Fibroblast of skin of scalp (primary cell): Measurements from ENCODE around the gene CAMK2A.
A peak's percentile ranks its signal among the peaks of the same experiment; 100 is the strongest.

ENCODE experiments used
- DNase-seq: peaks from one replicate; pipeline ENCODE4 v3.0.0-alpha.2; 2013

CAMK2A gene

DNA sequence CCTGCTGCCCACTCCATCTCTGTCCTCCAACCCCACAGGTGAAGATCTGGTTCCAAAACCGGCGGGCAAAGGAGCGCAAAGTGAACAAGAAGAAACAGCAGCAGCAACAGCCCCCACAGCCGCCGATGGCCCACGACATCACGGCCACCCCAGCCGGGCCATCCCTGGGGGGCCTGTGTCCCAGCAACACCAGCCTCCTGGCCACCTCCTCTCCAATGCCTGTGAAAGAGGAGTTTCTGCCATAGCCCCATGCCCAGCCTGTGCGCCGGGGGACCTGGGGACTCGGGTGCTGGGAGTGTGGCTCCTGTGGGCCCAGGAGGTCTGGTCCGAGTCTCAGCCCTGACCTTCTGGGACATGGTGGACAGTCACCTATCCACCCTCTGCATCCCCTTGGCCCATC lies 106.1 kb downstream of the CAMK2A start:
- DNase-seq, result no peak

DNA sequence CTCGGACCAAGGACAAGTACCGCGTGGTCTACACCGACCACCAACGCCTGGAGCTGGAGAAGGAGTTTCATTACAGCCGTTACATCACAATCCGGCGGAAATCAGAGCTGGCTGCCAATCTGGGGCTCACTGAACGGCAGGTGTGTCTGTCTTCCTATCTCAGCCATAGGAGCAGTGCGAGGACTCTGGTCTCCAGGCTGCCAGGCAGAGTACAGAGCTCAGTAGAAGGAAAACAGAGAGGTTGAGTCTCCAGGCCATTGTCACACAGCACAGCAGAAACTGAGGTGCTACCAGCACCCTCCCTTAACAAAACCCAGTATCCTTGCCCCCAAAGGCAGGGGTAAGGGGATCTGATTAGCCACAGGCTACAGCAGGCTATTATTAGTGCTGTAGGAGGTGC lies 106.8 kb downstream of the CAMK2A start:
- no peak for DNase-seq

DNA sequence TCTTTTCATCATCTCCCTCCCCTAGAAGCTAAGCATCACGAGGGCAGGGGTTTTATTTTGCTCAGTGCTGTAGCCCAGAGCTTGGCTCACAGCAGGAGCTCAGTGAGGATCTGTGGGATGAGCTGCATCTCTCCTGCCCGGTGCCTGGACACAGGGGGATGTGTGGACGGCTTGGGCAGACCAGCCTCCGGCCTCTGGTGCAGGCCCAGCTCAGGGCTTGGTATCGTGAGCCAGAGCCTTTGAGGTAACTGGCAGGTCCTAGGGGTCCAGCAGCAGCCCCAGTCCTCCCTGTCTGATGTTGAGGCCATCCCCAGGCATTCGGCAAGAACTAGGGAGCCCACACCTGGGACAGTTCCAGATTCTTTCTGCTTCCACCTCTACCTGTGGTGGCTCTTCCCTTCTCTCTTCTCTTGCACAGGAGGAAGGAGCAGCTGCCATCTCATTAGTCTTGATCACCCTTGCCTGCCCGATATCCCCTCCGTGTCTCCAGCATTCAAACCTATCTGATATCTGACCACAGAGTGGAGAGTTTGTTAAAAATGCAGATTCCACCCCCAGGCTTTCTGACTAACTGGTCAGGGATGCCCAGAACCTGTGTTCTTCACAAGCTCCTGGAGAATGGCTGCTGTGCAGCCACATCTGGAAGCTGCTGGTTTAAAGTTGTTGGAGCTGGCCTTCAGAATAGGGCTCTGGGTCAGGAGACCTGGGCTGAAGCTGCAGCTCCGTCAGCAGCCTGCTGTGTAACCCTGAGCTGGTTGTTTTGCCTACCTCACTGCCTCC lies 107.6 kb downstream of the CAMK2A start:
- no peak for DNase-seq

DNA sequence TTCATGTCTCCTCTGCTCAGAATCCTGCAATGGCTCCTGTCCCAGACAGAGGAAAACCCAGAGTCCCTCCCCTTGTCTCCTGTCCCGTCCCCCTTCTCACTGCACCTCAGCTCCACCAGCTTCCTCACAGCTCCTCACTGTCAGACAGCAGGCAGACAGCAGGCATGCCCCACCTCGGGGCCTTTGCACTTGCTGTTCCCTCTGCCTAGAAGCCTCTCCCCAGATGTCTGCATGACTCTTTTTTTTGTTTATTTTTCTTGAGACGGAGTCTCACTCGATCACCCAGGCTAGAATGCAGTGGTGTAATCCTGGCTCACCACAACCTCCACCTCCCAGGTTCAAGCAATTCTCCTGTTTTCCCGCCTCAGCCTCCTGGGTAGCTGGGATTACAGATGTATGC lies 108.5 kb downstream of the CAMK2A start:
- no peak for DNase-seq

DNA sequence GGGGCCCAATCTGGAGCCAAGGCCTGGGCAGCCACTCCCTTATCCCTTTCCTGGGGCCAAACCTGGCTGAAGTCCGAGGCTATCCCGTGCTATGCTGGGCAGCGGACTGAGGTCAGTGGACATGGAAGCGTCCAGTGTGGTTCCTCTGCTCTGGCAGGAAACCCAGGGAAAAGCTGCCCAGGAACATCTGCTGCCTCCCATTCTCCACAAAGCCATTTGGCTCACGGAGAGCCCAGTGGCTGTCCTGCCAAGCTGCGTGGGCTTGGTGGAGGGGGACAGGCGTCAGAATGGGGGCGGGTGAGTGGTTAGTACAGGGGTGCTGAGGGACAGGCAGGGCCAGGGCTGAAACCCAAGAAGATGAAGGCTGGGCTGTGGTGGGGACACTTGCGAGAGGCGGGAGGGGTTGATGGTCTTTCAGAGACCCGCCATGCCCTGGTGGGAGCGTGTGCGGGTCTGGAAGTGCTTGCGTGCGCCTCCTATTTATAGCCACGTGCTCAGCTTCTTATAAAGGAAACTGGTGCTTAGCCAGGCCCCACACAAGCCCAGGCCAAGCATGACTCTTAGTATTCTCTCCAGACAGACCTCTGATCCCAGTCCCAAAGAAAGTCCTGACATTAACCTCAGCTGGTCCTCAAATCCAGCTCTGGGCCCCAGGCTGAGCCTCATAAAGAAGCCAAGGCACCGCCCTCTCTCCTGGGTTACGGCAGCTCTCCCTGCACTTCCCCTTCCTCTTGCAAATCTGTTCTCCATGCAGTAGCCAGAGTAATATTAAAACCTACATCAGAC lies 109.1 kb downstream of the CAMK2A start:
- DNase-seq, result no peak

DNA sequence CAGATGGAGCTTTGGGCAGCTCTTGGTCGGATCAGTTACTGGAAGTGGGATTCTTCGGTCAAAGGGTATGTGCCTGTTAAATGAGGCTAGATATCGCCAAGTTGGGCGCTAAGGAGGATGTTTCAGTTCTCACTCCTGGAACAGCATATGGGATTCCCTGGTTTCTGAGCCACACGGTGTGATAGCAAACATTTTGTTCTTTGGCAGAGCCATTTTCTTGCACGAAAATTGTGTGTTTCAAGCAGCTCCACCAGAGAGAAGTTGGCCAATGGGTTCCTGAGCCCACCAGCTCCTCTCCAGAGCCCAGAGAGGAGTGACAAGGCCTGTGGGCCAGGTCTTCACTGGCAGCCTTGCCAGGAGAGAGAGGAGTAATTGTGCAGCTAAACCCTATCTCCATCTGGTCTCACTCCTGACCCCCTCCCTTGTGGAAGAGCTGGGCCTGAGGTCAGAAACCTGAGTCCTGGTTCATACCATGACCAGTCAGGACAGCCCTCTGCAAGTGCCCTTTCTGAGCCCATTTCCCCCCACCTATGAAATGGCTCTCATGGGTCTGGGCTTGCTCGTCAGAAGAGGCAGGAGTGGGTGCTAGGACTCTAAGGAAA lies 110.5 kb downstream of the CAMK2A start:
- no peak for DNase-seq

DNA sequence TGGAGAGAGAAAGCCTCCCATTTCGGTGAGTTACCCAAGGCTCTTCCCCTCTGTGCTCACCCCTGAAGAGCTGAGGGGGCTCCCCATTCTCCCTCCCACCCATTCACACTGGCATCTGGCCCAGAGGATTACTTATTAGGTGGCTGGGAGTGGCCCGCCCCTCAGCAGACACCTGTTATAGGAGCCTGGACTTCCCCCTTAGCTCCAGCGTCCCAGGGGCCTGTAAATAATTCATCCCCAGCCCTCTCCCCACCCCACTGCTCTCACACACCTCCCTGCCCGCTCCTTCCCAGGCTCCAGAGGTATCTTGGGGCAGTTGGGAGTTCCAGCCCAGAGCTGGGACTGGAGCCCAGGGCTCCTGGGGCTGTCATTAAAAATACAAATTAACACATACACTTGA lies 111.3 kb downstream of the CAMK2A start:
- no peak for DNase-seq

DNA sequence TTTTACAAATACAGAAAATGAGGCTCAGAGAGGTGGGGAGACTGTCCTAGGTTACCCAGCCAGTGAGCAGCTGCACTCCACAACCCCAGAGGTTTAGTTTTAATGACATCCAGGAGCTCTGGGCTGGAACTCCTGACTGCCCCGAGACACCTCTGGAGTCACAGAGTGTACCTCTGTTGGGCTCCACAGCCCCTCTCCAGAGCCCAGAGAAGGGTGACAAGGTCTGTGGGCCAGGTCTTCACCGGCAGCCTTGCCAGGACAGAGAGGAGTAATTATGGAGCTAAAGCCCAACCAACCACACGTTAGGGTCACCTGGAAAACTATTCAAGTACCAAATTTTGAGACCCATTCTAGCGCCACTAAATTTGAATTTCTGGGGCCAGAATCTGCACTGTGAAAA lies 111.9 kb downstream of the CAMK2A start:
- no peak for DNase-seq

DNA sequence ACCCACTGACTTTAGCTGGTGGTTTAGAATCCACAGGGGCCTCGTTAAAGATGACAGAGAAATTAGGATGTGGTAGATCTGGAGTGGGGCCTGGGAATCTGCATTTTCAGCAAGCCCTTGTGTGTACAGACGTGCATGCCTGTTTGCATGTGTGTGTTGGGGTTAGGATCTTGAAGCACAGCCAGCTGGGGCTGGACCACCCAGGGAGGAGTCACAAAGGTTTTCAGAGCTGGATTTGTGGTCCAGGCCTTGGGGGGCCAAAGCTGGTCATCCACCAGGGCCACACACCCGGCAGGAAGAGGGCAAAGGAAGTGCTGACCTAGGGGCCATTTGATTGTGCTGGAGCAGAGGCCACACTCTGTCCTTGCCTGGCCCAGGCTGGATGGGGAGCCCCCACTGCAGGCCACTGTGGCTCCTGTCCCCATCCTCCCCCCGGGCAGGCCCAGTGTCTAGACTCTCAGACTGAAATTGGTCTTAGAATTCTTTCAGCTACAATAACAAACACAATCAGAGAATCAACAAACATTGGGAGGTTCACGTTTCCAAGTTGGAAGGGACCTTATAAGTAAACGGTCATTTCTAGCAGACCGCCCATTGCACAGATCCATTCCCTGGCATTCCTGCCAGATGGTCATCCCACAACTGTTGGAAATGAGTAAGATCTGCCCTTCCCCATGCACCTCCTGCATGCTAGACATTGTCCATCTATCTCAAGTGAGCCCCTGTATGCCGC lies 112.7 kb downstream of the CAMK2A start:
- DNase-seq, result no peak

DNA sequence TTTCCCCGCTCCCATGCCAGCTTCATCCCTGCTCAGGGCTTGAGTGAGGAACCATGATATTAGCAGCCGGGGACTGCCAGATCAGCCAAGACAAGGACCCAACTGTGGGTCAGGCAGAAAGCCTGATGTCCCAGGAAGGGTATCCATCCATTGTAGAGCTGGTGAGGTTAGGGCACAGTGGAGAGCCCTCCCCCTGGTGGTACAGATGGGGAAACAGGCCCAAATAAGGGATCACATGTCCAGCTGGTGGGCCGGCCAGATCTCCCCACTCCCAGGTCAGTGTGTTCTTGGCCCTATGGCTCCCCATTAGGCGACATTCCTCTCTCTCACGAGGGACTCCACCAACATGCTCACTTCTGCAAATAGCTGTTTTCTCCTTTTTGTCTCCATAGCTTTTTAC lies 114.0 kb downstream of the CAMK2A start:
- peak; percentile 56 for DNase-seq

DNA sequence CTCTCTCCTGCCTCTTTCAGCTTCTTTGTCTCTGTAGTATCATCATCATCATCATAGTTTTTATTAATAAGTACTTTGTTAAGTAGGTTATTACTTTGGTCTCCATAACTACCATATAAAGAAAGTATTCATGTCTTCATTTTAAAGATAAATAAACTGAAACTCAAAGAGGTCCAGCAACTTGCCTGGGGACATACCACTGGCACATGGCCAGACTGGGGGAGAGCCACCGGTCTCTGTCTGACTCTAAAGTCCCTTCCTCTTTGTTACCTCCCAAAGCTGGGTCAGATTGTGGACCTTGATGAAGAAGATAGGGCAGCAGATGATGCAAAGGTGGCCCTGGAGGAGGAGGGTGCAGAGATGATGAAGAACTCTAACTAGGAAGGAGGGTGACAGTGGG lies 114.5 kb downstream of the CAMK2A start:
- no peak for DNase-seq

DNA sequence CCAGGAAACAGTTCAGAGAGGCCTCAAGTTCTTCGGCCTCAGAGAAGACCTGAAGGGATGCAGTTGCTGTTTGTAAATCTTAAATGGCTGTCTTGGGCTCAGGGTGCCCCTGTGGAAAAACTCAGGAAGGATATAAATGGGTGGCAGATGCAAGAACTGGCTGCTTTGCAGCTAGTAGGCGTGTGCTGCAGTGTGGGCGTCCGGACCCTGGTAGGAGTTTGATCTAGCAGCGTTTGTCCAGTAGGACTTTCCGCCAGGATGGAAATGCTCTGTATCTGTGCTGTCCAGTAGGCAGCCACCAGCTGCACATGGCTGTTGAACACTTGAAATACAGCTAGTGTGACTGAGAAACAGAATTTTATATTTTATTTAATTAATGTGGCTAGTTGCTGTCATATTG lies 115.3 kb downstream of the CAMK2A start:
- DNase-seq, result no peak

DNA sequence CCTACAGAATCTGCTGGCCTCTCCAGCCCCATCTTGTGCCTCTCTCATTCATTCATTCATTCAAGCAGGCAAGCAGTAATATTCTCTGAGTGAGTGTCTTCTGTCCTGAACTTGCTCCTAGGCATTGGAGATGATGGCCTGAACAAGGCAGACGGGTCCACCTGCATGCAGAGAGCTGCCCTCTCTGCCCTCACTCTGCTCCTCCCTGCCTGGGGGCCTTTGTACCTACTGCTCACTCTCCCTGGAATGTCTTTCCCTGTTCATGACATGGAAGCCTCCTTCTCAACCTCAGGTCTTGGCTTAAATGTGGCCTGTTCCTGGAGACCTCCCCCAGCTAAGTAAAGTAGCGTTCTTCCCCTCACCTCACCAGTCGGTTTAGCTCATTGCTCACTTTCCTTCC lies 116.4 kb downstream of the CAMK2A start:
- DNase-seq, result no peak

DNA sequence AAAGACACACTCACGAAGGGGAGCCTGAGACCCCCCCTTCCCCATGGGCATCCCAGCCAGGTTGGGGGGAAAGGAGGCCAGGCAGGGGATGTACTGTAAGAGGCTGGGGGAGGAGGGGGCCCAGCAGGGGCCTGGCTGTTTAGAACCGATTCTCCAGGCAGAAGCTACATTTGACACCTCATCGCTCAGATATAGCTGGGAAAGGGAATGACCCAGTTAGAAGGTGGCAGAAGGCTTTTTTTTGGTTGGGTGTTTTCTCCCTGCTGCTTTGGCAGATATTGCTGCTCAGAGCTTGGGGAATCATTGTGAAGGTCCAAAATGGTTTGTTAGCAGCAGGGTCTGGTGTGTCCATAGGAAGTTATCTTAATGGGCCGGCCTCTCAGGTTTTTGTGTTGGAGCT lies 117.0 kb downstream of the CAMK2A start:
- DNase-seq, result no peak

DNA sequence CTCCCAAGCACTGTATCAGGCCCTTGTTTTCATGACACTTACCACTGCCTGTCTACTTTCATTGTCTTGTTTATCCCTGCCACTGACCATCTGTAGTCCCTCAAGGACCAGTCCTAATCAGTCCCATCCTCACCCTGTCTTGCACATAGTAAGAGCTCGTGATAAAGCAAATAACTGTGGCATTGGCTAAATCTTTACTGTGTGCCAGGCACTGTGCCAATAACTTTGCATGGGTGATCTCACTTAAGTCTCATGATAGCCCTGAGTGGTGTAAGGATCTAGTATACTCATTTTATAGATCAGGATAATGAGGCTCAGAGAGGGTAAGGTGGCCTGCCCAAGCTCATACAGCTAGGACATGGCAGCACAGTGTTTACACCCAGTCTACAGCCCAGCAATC lies 117.4 kb downstream of the CAMK2A start:
- DNase-seq, result no peak
